Measurements from ENCODE around the gene SNX6.
A peak's percentile ranks its signal among the peaks of the same experiment; 100 is the strongest.
"Not testable (repeated sequence)": the region's sequence is repeated elsewhere in the genome, so short reads cannot be mapped to it uniquely, and the experiment has no call there.

SNX6 gene

GRCh38 chr14:34562037-34562775 is 67.7 kb downstream of the SNX6 start:
- not testable (repeated sequence) for DNase-seq

- DNase-seq, result not testable (repeated sequence)
Observed at GRCh38 chr14:34556498-34556829, 73.5 kb downstream of the SNX6 start.

- DNase-seq, result not testable (repeated sequence)
Observed at GRCh38 chr14:34555583-34556497, 74.1 kb downstream of the SNX6 start.

GRCh38 chr14:34554540-34555250 is 75.3 kb downstream of the SNX6 start:
- DNase-seq, result no peak

GRCh38 chr14:34549276-34549966 is 80.5 kb downstream of the SNX6 start:
- not testable (repeated sequence) for DNase-seq

GRCh38 chr14:34548472-34548981 is 81.4 kb downstream of the SNX6 start:
- no peak for DNase-seq

GRCh38 chr14:34547136-34547520 is 82.8 kb downstream of the SNX6 start:
- not testable (repeated sequence) for DNase-seq

GRCh38 chr14:34546272-34547135 is 83.4 kb downstream of the SNX6 start:
- DNase-seq, result not testable (repeated sequence)

GRCh38 chr14:34540181-34541059 is 89.5 kb downstream of the SNX6 start:
- not testable (repeated sequence) for DNase-seq

GRCh38 chr14:34539407-34540180 is 90.4 kb downstream of the SNX6 start, which contains the start of gene EAPP:
EAPP (minus strand) TSS chr14:34539701; CDS start chr14:34539628, 73 bp downstream.
- DNase-seq, result no peak

- DNase-seq, result no peak
Observed at GRCh38 chr14:34538871-34539406, 91.0 kb downstream of the SNX6 start.

- DNase-seq, result not testable (repeated sequence)
Observed at GRCh38 chr14:34538096-34538495, 91.9 kb downstream of the SNX6 start.

GRCh38 chr14:34537677-34538009 is 92.3 kb downstream of the SNX6 start:
- DNase-seq, result no peak

- DNase-seq, result no peak
Observed at GRCh38 chr14:34536951-34537676, 92.8 kb downstream of the SNX6 start.

GRCh38 chr14:34527591-34527990 is 102.4 kb downstream of the SNX6 start:
- no peak for DNase-seq

- not testable (repeated sequence) for DNase-seq
Observed at GRCh38 chr14:34524216-34524615, 105.7 kb downstream of the SNX6 start.

- DNase-seq, result peak; percentile 14 to 77
Observed at GRCh38 chr14:34522496-34522895, 107.5 kb downstream of the SNX6 start.

- not testable (repeated sequence) for DNase-seq
Observed at GRCh38 chr14:34521071-34521470, 108.9 kb downstream of the SNX6 start.
